Vagina (tissue), 2 donors: Measurements from ENCODE around the gene CFAP74. TPM values are rescaled to one million over a fixed set of nuclear protein-coding genes. Genes with fewer than 3 reads are reported as not detected.

Experiments
- DNase-seq, 2 donors: peaks; one replicate each; pipeline ENCODE4 v3.0.0-alpha.2; 2017; ENCODE audit errors: extremely low spot score in 2 of 2
- H3K27ac ChIP-seq: fragments of 200-600 bp; sonication (generic); one replicate; pipeline ENCODE4 v1.5.1; 2019
- H3K27me3 ChIP-seq: fragments of 200-600 bp; sonication (generic); one replicate; pipeline ENCODE4 v1.5.1; 2019
- H3K36me3 ChIP-seq, 2 donors: fragments of 200-600 bp; sonication (generic); one replicate each; pipeline ENCODE4 v1.5.1; 2017 to 2019
- H3K4me1 ChIP-seq: fragments of 200-600 bp; sonication (generic); one replicate; pipeline ENCODE4 v1.5.1; 2019
- H3K4me3 ChIP-seq, 2 donors: fragments of 200-600 bp; sonication (generic); 1 replicate in 1 of 2; 2 replicates in 1 of 2; pipeline ENCODE4 v1.5.1; 2016 to 2019
- H3K9me3 ChIP-seq: fragments of 200-600 bp; sonication (generic); one replicate; pipeline ENCODE4 v1.5.1; 2019
- POLR2A ChIP-seq, 2 donors: fragments of 450-650 bp; IDR thresholded peaks; one replicate each; pipeline ENCODE4 v1.6.1; 2017; ENCODE audit warnings: antibody characterized with exemption in 2 of 2, mild to moderate bottlenecking in 2 of 2, moderate library complexity in 2 of 2
- POLR2AphosphoS5 ChIP-seq, 2 donors: sonication (generic); formaldehyde crosslinking; IDR thresholded peaks; one replicate each; pipeline ENCODE4 v1.9.0; 2017; ENCODE audit warnings: antibody characterized with exemption in 2 of 2, mild to moderate bottlenecking in 2 of 2, low read depth in 1 of 2; ENCODE audit not compliant: insufficient read depth in 1 of 2
- intact Hi-C: fragments of 100-400 bp; cut with DNase I; formaldehyde crosslinking; loops from one replicate; pipeline ENCODE4 v1.15.1; 2023
- total RNA-seq: library from RNA; depleted of rRNA; stranded (reverse); fragments of >200 nt; gene quantifications from one replicate; pipeline ENCODE4 v1.2.3, GENCODE V29; 2016
- TF ChIP-seq, protein P1 (sequence below), 3 experiments: fragments of 450-650 bp in 2 of 3; fragments of 200-600 bp in 1 of 3; sonication (generic) in 1 of 3; IDR thresholded peaks; one replicate each; pipeline ENCODE4 v1.5.1; 2017 to 2019; ENCODE audit warnings: antibody characterized with exemption in 3 of 3, mild to moderate bottlenecking in 2 of 3, moderate library complexity in 2 of 3

Gene CFAP74
- total RNA-seq, 1 donor from 2014 or later = not detected

DNA sequence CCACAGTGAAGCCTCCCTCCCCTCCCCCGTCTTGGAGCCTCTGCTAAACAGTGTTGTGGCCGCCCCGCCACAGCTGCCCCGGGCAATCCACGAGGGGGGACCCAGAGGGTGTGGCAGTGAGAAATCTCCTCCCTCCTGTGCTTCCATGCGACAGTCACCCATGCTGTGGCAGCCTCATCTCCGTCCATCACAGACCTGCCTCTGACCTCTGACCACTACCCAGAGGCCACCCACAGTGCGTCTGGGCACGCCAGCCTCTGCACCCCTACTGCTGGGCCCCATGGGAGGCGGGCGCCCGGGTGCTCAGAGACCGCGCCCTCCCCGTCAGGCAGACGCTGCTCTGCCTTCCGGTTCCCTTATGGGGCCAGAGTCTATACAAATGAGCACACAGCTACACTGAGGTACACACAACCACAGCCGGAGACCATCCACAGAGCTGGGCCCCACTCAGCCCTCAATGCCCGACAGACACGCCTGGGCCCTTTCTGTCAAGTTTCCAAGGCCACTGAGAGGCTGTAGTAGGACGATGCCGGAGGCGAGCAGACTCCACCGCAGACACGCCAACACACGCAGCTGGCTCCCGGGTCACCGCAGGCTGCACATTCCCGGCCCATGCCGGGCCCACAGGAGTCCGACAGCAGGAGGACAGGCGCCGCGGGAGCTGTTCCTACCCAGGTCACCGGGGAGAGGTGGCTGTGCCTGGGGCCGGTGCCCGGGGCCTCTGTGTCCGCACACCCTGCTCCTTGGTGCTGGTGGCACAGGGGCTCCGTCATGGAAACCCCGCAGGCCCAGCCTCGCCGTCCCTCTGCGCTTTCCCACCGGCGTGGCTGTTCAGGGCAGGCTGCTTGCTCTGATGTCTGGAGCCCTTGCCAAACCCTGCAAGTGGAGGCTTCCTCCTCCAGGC lies 60.6 kb downstream of the CFAP74 start:
- Histone ChIP-seq H3K9me3 (no peaks in the 10 kb centered on the region), H3K27me3 (no peaks in the 10 kb centered on the region), H3K4me1 (peaks cover 17% of the 10 kb centered on the region), H3K27ac (no peak overlapping the region), H3K4me3 (no peak overlapping the region), H3K36me3 (no peaks in the 10 kb centered on the region)
- DNase-seq = no peak
- intact Hi-C loops = no loop called here
- no peak for TF ChIP-seq POLR2AphosphoS5 (IDR thresholded peaks at IDR 0.05; ENCODE audit: insufficient read depth in 1 of 2, low read depth in 1 of 2)
- TF ChIP-seq, protein P1, sequence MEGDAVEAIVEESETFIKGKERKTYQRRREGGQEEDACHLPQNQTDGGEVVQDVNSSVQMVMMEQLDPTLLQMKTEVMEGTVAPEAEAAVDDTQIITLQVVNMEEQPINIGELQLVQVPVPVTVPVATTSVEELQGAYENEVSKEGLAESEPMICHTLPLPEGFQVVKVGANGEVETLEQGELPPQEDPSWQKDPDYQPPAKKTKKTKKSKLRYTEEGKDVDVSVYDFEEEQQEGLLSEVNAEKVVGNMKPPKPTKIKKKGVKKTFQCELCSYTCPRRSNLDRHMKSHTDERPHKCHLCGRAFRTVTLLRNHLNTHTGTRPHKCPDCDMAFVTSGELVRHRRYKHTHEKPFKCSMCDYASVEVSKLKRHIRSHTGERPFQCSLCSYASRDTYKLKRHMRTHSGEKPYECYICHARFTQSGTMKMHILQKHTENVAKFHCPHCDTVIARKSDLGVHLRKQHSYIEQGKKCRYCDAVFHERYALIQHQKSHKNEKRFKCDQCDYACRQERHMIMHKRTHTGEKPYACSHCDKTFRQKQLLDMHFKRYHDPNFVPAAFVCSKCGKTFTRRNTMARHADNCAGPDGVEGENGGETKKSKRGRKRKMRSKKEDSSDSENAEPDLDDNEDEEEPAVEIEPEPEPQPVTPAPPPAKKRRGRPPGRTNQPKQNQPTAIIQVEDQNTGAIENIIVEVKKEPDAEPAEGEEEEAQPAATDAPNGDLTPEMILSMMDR (IDR thresholded peaks at IDR 0.05) = no peak
- TF ChIP-seq POLR2A (IDR thresholded peaks at IDR 0.05) = no peak

DNA sequence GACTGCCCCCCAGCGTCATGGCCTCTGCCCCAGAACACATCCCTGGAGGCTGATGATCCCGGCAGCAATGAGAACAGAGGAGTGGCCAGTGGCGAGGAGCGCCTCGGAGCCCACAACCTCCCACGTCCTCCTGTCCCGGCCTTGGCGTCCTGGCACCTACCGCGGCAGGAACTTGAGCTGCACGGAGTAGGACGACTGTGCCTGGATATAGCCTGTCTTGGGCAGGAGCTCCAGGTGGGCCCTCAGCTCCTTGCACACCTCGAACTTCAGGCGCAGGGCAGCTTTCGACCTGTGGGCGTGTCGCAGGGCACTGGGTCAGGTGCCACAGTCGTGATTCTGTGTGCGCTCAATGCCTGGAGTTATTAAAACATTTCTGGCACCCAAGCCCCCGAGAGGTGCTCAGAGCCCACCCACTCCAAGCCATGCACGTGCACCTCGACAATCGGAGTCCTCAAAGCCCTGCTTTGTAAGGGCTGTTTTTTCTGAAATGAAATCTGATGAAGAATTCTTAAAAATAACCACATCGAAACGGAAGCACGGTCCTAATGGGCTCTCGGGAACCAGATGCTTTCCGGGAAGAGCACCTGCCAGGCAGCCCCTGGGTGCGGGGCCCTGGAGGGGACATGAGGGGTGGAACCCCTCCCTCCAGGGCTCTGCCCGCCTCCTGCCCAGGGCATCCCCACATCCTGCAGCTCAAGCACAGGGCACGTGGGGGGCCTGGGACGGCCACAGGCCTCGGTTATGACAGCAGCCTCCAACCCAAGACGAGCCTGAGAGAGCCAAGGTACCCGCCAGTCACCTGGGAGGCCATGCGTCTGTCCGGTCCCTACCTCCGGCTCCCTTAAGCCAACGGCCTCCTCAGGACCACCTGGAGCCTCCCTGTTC lies 61.5 kb downstream of the CFAP74 start:
- TF ChIP-seq POLR2A (IDR thresholded peaks at IDR 0.05) (no peak), POLR2AphosphoS5 (IDR thresholded peaks at IDR 0.05; ENCODE audit: insufficient read depth in 1 of 2, low read depth in 1 of 2) (no peak)
- TF ChIP-seq, protein P1 (IDR thresholded peaks at IDR 0.05) = no peak
- intact Hi-C loops = no loop called here
- H3K9me3 ChIP-seq = no peaks in the 10 kb centered on the region
- no peak overlapping the region for H3K27ac ChIP-seq
- peaks cover 17% of the 10 kb centered on the region for H3K4me1 ChIP-seq
- H3K27me3 ChIP-seq = no peaks in the 10 kb centered on the region
- DNase-seq = no peak
- no peak overlapping the region for H3K4me3 ChIP-seq
- H3K36me3 ChIP-seq = no peaks in the 10 kb centered on the region

- intact Hi-C loops = no loop called here
- no peak overlapping the region for H3K4me3 ChIP-seq
- H3K27ac ChIP-seq = no peak overlapping the region
- H3K36me3 ChIP-seq = no peaks in the 10 kb centered on the region
- no peak for TF ChIP-seq POLR2AphosphoS5 (IDR thresholded peaks at IDR 0.05; ENCODE audit: insufficient read depth in 1 of 2, low read depth in 1 of 2)
- TF ChIP-seq, protein P1 (IDR thresholded peaks at IDR 0.05) = no peak
- no peak for TF ChIP-seq POLR2A (IDR thresholded peaks at IDR 0.05)
- H3K9me3 ChIP-seq = no peaks in the 10 kb centered on the region
- no peaks in the 10 kb centered on the region for H3K27me3 ChIP-seq
- H3K4me1 ChIP-seq = peaks cover 9% of the 10 kb centered on the region
- DNase-seq = no peak
Measured at GRCh38 chr1:1941211-1941841, 62.3 kb downstream of the CFAP74 start.

- intact Hi-C loops = no loop called here
Measured at GRCh38 chr1:1940123-1940425, 63.5 kb downstream of the CFAP74 start.

More at GRCh38 chr1:1940123-1940425, 63.5 kb downstream of the CFAP74 start:
- DNase-seq = no peak
- no peak overlapping the region for H3K27ac ChIP-seq
- H3K9me3 ChIP-seq = no peaks in the 10 kb centered on the region
- TF ChIP-seq POLR2AphosphoS5 (IDR thresholded peaks at IDR 0.05; ENCODE audit: insufficient read depth in 1 of 2, low read depth in 1 of 2) (no peak), POLR2A (IDR thresholded peaks at IDR 0.05) (no peak)
- TF ChIP-seq, protein P1 (IDR thresholded peaks at IDR 0.05) = no peak
- peaks cover 7% of the 10 kb centered on the region for H3K4me1 ChIP-seq
- no peaks in the 10 kb centered on the region for H3K27me3 ChIP-seq
- no peak overlapping the region for H3K4me3 ChIP-seq
- no peaks in the 10 kb centered on the region for H3K36me3 ChIP-seq
